Breast epithelium (tissue), 4 donors: ENCODE results near the gene SKA3. TPM values are rescaled to one million over a fixed set of nuclear protein-coding genes. Genes with fewer than 3 reads are reported as not detected.

Experiments
- DNase-seq, 2 donors: peaks; one replicate each; pipeline ENCODE4 v3.0.0-alpha.2; 2019; ENCODE audit warnings: low spot score in 2 of 2
- H3K27ac ChIP-seq, 2 donors: fragments of 200-600 bp; sonication (generic) in 1 of 2; one replicate each; pipeline ENCODE4 v1.5.1; 2016 to 2019; ENCODE audit warnings: mild to moderate bottlenecking in 1 of 2
- H3K27me3 ChIP-seq, 2 donors: fragments of 200-600 bp; sonication (generic) in 1 of 2; one replicate each; pipeline versions ENCODE4 v1.5.1 to v1.6.0; 2017 to 2019; ENCODE audit warnings: control low read depth in 1 of 2, mild to moderate bottlenecking in 1 of 2
- H3K36me3 ChIP-seq: fragments of 200-600 bp; one replicate; pipeline ENCODE4 v1.5.1; 2019
- H3K4me1 ChIP-seq, 2 donors: fragments of 200-600 bp; sonication (generic); one replicate each; pipeline ENCODE4 v1.5.1; 2016 to 2019; ENCODE audit warnings: control low read depth in 1 of 2
- H3K4me3 ChIP-seq, 3 donors: fragments of 200-600 bp; sonication (generic); 1 replicate in 2 of 3; 2 replicates in 1 of 3; pipeline ENCODE4 v1.5.1; 2016 to 2019; ENCODE audit warnings: mild to moderate bottlenecking in 3 of 3, moderate library complexity in 2 of 3
- H3K9me3 ChIP-seq, 2 donors: fragments of 200-600 bp; sonication (generic) in 1 of 2; one replicate each; pipeline ENCODE4 v1.5.1; 2016 to 2019; ENCODE audit warnings: control low read depth in 1 of 2
- CTCF ChIP-seq, 3 donors: fragments of 450-650 bp; IDR thresholded peaks; one replicate each; pipeline ENCODE4 v1.5.1; 2016 to 2017; ENCODE audit warnings: antibody characterized with exemption in 3 of 3, mild to moderate bottlenecking in 3 of 3, moderate library complexity in 3 of 3
- POLR2A ChIP-seq: fragments of 450-650 bp; IDR thresholded peaks from one replicate; pipeline ENCODE4 v1.6.1; 2016; ENCODE audit warnings: antibody characterized with exemption, mild to moderate bottlenecking, moderate library complexity
- POLR2AphosphoS5 ChIP-seq, 3 donors: sonication (generic); formaldehyde crosslinking; IDR thresholded peaks; one replicate each; pipeline ENCODE4 v1.6.1; 2017; ENCODE audit warnings: antibody characterized with exemption in 3 of 3
- intact Hi-C: fragments of 100-400 bp; cut with DNase I; formaldehyde crosslinking; loops from one replicate; pipeline ENCODE4 v1.15.1; 2023; ENCODE audit warnings: low total_unique reads
- total RNA-seq, 3 donors: library from RNA; depleted of rRNA; stranded (reverse); fragments of >200 nt; gene quantifications; one replicate each; pipeline ENCODE4 v1.1.0, GENCODE V29; 2016

SKA3 gene
- total RNA-seq, 3 donors from 2014 or later: 0.16 to 1.6 (median 1.3) TPM

- Histone ChIP-seq H3K4me3 (no peak overlapping the region), H3K27ac (no peak overlapping the region), H3K36me3 (no peaks in the 10 kb centered on the region), H3K27me3 (no peaks in the 10 kb centered on the region), H3K4me1 (no peaks in the 10 kb centered on the region), H3K9me3 (no peaks in the 10 kb centered on the region)
- no peak for DNase-seq
- intact Hi-C loops: no loop called here
- TF ChIP-seq POLR2AphosphoS5 (IDR thresholded peaks at IDR 0.05): no peak
- no peak for TF ChIP-seq CTCF (IDR thresholded peaks at IDR 0.05)
- TF ChIP-seq POLR2A: no peak
These were observed 11.7 kb downstream of the SKA3 start for GRCh38 chr13:21164631-21165030.

GRCh38 chr13:21152251-21152899 is 24.0 kb downstream of the SKA3 start:
- TF ChIP-seq POLR2AphosphoS5 (IDR thresholded peaks at IDR 0.05): no peak
- no peak for TF ChIP-seq POLR2A
- no peak for TF ChIP-seq CTCF (IDR thresholded peaks at IDR 0.05)
- H3K27ac ChIP-seq: no peak overlapping the region
- no peaks in the 10 kb centered on the region for H3K36me3 ChIP-seq
- H3K4me3 ChIP-seq: no peak overlapping the region
- no peaks in the 10 kb centered on the region for H3K27me3 ChIP-seq
- intact Hi-C loops: no loop called here
- H3K9me3 ChIP-seq: no peaks in the 10 kb centered on the region
- no peaks in the 10 kb centered on the region for H3K4me1 ChIP-seq
- no peak for DNase-seq

GRCh38 chr13:21150013-21150412 is 26.3 kb downstream of the SKA3 start:
- Histone ChIP-seq H3K36me3 (no peaks in the 10 kb centered on the region), H3K27ac (no peak overlapping the region), H3K4me1 (no peaks in the 10 kb centered on the region), H3K9me3 (no peaks in the 10 kb centered on the region), H3K27me3 (no peaks in the 10 kb centered on the region), H3K4me3 (no peak overlapping the region)
- intact Hi-C loops: no loop called here
- TF ChIP-seq CTCF (IDR thresholded peaks at IDR 0.05): no peak
- TF ChIP-seq POLR2A: no peak
- TF ChIP-seq POLR2AphosphoS5 (IDR thresholded peaks at IDR 0.05): no peak
- DNase-seq: no peak

GRCh38 chr13:21149568-21149967 is 26.8 kb downstream of the SKA3 start:
- no peak for TF ChIP-seq POLR2AphosphoS5 (IDR thresholded peaks at IDR 0.05)
- intact Hi-C loops: no loop called here
- Histone ChIP-seq H3K9me3 (no peaks in the 10 kb centered on the region), H3K4me1 (no peaks in the 10 kb centered on the region), H3K36me3 (no peaks in the 10 kb centered on the region), H3K27me3 (no peaks in the 10 kb centered on the region), H3K27ac (no peak overlapping the region), H3K4me3 (no peak overlapping the region)
- DNase-seq: no peak

- no peaks in the 10 kb centered on the region for H3K36me3 ChIP-seq
These were observed 27.6 kb downstream of the SKA3 start for GRCh38 chr13:21148557-21149258.

More at GRCh38 chr13:21148557-21149258, 27.6 kb downstream of the SKA3 start:
- no peak for TF ChIP-seq POLR2AphosphoS5 (IDR thresholded peaks at IDR 0.05)
- no peak for TF ChIP-seq POLR2A
- no peak for TF ChIP-seq CTCF (IDR thresholded peaks at IDR 0.05)
- no peak for DNase-seq
- intact Hi-C loops: no loop called here
- no peak overlapping the region for H3K4me3 ChIP-seq
- H3K27ac ChIP-seq: no peak overlapping the region
- H3K9me3 ChIP-seq: no peaks in the 10 kb centered on the region
- no peaks in the 10 kb centered on the region for H3K4me1 ChIP-seq
- H3K27me3 ChIP-seq: no peaks in the 10 kb centered on the region
